Activated CD4-positive, alpha-beta T cell treated with anti-CD3 and anti-CD28 coated beads, Interleukin-2, amount 10 ng/mL, durations not matched to agents 24 days and 14 days (primary cell): ENCODE results near the gene PTPRA. TPM values are rescaled to one million over a fixed set of nuclear protein-coding genes. Genes with fewer than 3 reads are reported as not detected.

ENCODE experiments used
- DNase-seq: peaks from one replicate; pipeline ENCODE4 v3.0.0; 2022
- H3K27ac Mint-ChIP-seq: one replicate; pipeline ENCODE4 v1.8.0; 2022; ENCODE audit warnings: mild to moderate bottlenecking, mixed read lengths
- H3K27me3 Mint-ChIP-seq: one replicate; pipeline ENCODE4 v1.8.0; 2022; ENCODE audit warnings: mixed read lengths
- H3K36me3 Mint-ChIP-seq: one replicate; pipeline ENCODE4 v1.8.0; 2022; ENCODE audit warnings: low read depth, mild to moderate bottlenecking, mixed read lengths
- H3K4me1 Mint-ChIP-seq: one replicate; pipeline ENCODE4 v1.8.0; 2021; ENCODE audit warnings: mixed read lengths
- H3K4me3 Mint-ChIP-seq: one replicate; pipeline ENCODE4 v1.8.0; 2022; ENCODE audit warnings: mild to moderate bottlenecking, moderate library complexity, mixed read lengths
- H3K9me3 Mint-ChIP-seq: one replicate; pipeline ENCODE4 v1.8.0; 2021; ENCODE audit warnings: mixed read lengths
- intact Hi-C: fragments of 100-400 bp; cut with micrococcal nuclease; formaldehyde crosslinking; loops from one replicate; pipeline ENCODE4 v1.15.1; 2023
- total RNA-seq: library from RNA; stranded (reverse); gene quantifications from 2 replicates; pipeline ENCODE4 v1.2.3, GENCODE V29; 2022

The PTPRA gene
- total RNA-seq, 1 donor from 2014 or later, result 71.5 TPM

DNA sequence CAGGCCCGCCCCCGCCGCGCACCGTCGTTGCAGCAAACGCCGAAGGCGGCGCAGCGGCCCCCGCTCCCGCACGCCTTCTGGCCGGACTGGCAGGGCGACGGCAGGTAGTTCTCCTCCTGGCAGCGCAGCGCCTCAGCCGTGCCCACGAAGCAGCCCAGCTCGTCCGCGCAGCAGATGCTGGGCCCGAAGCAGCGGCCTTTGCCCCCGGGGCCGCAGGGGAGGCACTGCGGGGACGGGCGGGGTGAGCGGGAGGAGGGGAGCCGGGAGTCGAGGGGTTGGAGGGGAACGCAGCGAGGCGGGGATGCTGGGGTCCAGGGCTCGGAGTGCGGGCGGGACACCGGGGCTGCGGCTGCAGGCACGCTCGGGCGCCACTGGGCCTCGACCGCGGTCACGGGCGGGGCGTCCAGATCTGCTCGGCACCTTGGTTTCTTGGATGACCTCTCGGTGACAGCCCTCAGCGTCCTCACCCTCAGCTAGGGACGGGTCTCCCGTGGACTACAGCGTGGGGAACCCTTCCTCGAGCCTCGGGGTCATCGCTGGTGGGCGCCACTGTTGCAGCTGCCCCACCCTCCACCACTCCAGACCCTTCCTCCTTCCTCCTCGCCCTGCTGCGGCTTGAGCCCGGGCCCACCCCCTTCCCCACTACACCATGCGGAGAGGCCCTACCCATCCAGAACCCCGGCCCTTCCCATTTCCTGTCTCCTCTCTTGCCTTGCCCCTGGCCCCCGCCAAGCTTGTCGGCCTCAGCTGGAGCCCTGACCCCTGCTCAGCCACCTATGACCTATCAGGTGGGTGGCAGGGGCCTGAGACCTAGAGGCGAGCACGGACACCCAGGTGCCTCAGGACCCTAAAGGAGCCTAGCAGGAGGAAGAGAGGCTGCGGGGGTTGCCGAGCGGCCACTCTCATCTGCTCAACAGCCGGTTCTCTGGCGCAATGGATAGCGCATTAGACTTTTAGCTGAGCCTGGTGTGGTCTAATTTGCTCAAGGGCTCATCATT is 210.0 kb downstream of the PTPRA start:
- Mint-ChIP-seq H3K4me3 (peak overlapping the region; percentile 59), H3K27me3 (peaks cover 56% of the 10 kb centered on the region)
- intact Hi-C loops, result loop anchor here (5.0 kb wide), 1 partner anchor 34 kb away; no protein-coding TSS in a partner anchor

GRCh38 chr20:3084283-3084985 is 211.2 kb downstream of the PTPRA start, which contains the start of gene AVP:
Gene AVP (minus strand): TSS chr20:3084724. CDS start chr20:3084674, 50 bp downstream.
- intact Hi-C loops, result loop anchor here (5.0 kb wide), 1 partner anchor 33 kb away; no protein-coding TSS in a partner anchor
- Mint-ChIP-seq H3K27me3 (peaks cover 56% of the 10 kb centered on the region), H3K36me3 (no peaks in the 10 kb centered on the region), H3K4me3 (peak within 1 kb of the TSS; percentile 59), H3K4me1 (peaks cover 6% of the 10 kb centered on the region), H3K27ac (no peak within 1 kb of the TSS), H3K9me3 (no peaks in the 10 kb centered on the region)
- DNase-seq, result no peak

More for the DNA sequence above, 210.0 kb downstream of the PTPRA start:
- no peaks in the 10 kb centered on the region for H3K9me3 Mint-ChIP-seq
- H3K27ac Mint-ChIP-seq, result no peak overlapping the region
- H3K4me1 Mint-ChIP-seq, result peaks cover 6% of the 10 kb centered on the region
- no peaks in the 10 kb centered on the region for H3K36me3 Mint-ChIP-seq
- DNase-seq, result no peak

DNA sequence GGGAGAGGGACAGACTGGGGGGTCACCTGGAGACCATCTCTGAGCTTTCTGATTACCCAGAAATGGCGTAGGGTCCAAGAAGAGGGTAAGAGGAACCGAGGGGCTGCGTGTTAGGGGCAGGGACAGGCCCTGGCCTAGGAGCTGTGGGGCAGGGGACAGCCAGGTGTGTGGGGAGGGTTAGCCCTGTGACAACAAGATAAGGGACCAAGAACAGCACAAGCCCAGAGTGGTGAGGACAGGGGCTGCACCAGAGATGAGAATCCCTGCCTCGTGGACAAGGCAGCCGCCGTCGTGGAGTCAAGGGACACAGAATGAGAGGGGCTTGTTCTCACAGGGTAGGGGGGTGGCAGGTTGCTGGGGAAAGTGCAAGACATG is 211.7 kb downstream of the PTPRA start:
- peaks cover 6% of the 10 kb centered on the region for H3K4me1 Mint-ChIP-seq
- H3K27ac Mint-ChIP-seq, result no peak overlapping the region
- intact Hi-C loops, result loop anchor here (5.0 kb wide), 1 partner anchor 32 kb away; no protein-coding TSS in a partner anchor
- H3K27me3 Mint-ChIP-seq, result peaks cover 56% of the 10 kb centered on the region
- H3K36me3 Mint-ChIP-seq, result no peaks in the 10 kb centered on the region
- no peak for DNase-seq
- no peaks in the 10 kb centered on the region for H3K9me3 Mint-ChIP-seq
- H3K4me3 Mint-ChIP-seq, result no peak overlapping the region

- H3K4me1 Mint-ChIP-seq, result peaks cover 10% of the 10 kb centered on the region
Measured at GRCh38 chr20:3085571-3086072, 212.3 kb downstream of the PTPRA start.

DNA sequence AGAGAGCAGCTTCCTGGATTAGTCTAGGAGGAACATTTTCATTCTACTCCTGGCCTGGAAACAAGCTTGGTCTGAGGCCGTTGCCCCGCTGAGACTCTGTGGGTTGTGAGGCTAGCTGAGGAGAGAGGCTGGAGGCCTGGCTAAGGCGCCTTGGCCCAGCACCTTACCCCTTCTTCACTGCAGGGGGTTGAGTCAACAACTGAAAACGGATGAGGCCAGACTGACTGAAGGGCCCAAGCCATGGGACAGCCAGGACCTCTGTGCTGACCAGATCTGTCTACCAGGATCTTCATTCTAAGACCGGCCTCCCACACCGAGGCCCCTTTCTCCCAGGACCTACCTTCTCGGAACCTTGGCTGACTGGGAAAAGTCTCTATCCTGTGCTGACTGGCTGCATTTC is 214.8 kb downstream of the PTPRA start:
- DNase-seq, result no peak
- Mint-ChIP-seq H3K9me3 (no peaks in the 10 kb centered on the region), H3K27me3 (peaks cover 49% of the 10 kb centered on the region), H3K36me3 (no peaks in the 10 kb centered on the region), H3K27ac (no peak overlapping the region), H3K4me3 (no peak overlapping the region), H3K4me1 (peaks cover 12% of the 10 kb centered on the region)
- intact Hi-C loops, result no loop called here

More at GRCh38 chr20:3085571-3086072, 212.3 kb downstream of the PTPRA start:
- H3K4me3 Mint-ChIP-seq, result no peak overlapping the region
- peaks cover 55% of the 10 kb centered on the region for H3K27me3 Mint-ChIP-seq
- intact Hi-C loops, result no loop called here
- DNase-seq, result no peak
- H3K36me3 Mint-ChIP-seq, result no peaks in the 10 kb centered on the region
- no peaks in the 10 kb centered on the region for H3K9me3 Mint-ChIP-seq
- no peak overlapping the region for H3K27ac Mint-ChIP-seq

Other genes starting within 250 kb of the PTPRA start
- gene NOP56, start 220.8 kb upstream of the PTPRA start, total RNA-seq, result 884 and 899 TPM in 2 replicates
- gene IDH3B, start 209.3 kb upstream of the PTPRA start, total RNA-seq, result 121 and 127 TPM in 2 replicates
- gene EBF4, start 180.7 kb upstream of the PTPRA start, total RNA-seq, result 7.3 and 7.6 TPM in 2 replicates
- gene CPXM1, start 72.9 kb upstream of the PTPRA start, total RNA-seq, result 0.14 and 0.38 TPM in 2 replicates
- not detected in 2 replicates for gene C20orf141, start 58.5 kb upstream of the PTPRA start, total RNA-seq
- not detected in 2 replicates for gene TMEM239, start 57.1 kb upstream of the PTPRA start, total RNA-seq
- gene PCED1A, start 32.8 kb upstream of the PTPRA start, total RNA-seq, result 23.4 and 26.1 TPM in 2 replicates
- gene VPS16, start 32.7 kb upstream of the PTPRA start, total RNA-seq, result 44.3 and 44.9 TPM in 2 replicates
- 1.7 and 2.7 TPM in 2 replicates for gene GNRH2, start 170.1 kb downstream of the PTPRA start, total RNA-seq
- 123 and 130 TPM in 2 replicates for gene MRPS26, start 172.6 kb downstream of the PTPRA start, total RNA-seq
- 0.73 TPM in 1 of 2 replicates, not detected in the other for gene OXT, start 198.1 kb downstream of the PTPRA start, total RNA-seq
- not detected in 2 replicates for gene AVP, start 211.2 kb downstream of the PTPRA start, total RNA-seq